Upper lobe of left lung (tissue), 6 donors: ENCODE results near the gene ADTRP. TPM values are rescaled to one million over a fixed set of nuclear protein-coding genes. Genes with fewer than 3 reads are reported as not detected.

Experiments used
- ATAC-seq, 2 donors: fragments of 200-7000 bp; cut with Tn5 transposase; one replicate each; pipeline ENCODE4 v1.9.1; 2022; ENCODE audit warnings: mild to moderate bottlenecking in 2 of 2, moderate library complexity in 2 of 2; ENCODE audit not compliant: low FRiP score in 2 of 2
- DNase-seq, 2 donors: peaks; one replicate each; pipeline ENCODE4 v3.0.0-alpha.2; 2019 to 2020
- H3K27ac ChIP-seq, 4 donors: fragments of 200-600 bp; sonication (generic); one replicate each; pipeline ENCODE4 v1.5.1; 2016 to 2019
- H3K27me3 ChIP-seq, 4 donors: fragments of 200-600 bp; sonication (generic); one replicate each; pipeline ENCODE4 v1.5.1; 2017 to 2019
- H3K36me3 ChIP-seq, 4 donors: fragments of 200-600 bp; sonication (generic); one replicate each; pipeline ENCODE4 v1.5.1; 2016 to 2019
- H3K4me1 ChIP-seq, 4 donors: fragments of 200-600 bp; sonication (generic); one replicate each; pipeline ENCODE4 v1.5.1; 2018 to 2019
- H3K4me3 ChIP-seq, 4 donors: fragments of 200-600 bp; sonication (generic); one replicate each; pipeline ENCODE4 v1.5.1; 2017 to 2019; ENCODE audit warnings: mild to moderate bottlenecking in 2 of 4, moderate library complexity in 1 of 4
- H3K9me3 ChIP-seq, 4 donors: fragments of 200-600 bp; sonication (generic); one replicate each; pipeline ENCODE4 v1.5.1; 2018 to 2019
- EP300 ChIP-seq, 4 donors: sonication (generic); formaldehyde crosslinking; IDR thresholded peaks; one replicate each; pipeline ENCODE4 v1.5.1; 2017; ENCODE audit warnings: antibody characterized with exemption in 4 of 4, control low read depth in 2 of 4
- POLR2A ChIP-seq, 4 donors: fragments of 450-650 bp; IDR thresholded peaks; one replicate each; pipeline ENCODE4 v1.5.1; 2016 to 2017; ENCODE audit warnings: antibody characterized with exemption in 4 of 4, mild to moderate bottlenecking in 2 of 4
- POLR2AphosphoS5 ChIP-seq, 2 donors: sonication (generic); formaldehyde crosslinking; IDR thresholded peaks; one replicate each; pipeline ENCODE4 v1.5.1; 2017; ENCODE audit warnings: antibody characterized with exemption in 2 of 2
- WGBS, 2 donors: methylation state at CpG; one replicate each; pipeline ENCODE4 v1.1.5; 2017 to 2018; 5-methylcytosine and 5-hydroxymethylcytosine counted together
- total RNA-seq, 6 donors: library from RNA; depleted of rRNA in 4 of 6; stranded (reverse); fragments of >200 nt in 4 of 6; gene quantifications; one replicate each; pipeline versions ENCODE4 v1.1.0 to v1.2.1, GENCODE V29; 2016 to 2021
- TF ChIP-seq, protein P1 (sequence below), 6 experiments: fragments of 450-650 bp in 4 of 6; fragments of 200-600 bp in 2 of 6; sonication (generic) in 2 of 6; IDR thresholded peaks; one replicate each; pipeline ENCODE4 v1.5.1; 2016 to 2019; ENCODE audit warnings: antibody characterized with exemption in 6 of 6
- donor health status: DM: no; HTN: no; CAD: no; lungs with moderate emphysema.
- donor health status: DM: no; HTN: yes; CAD: no; lungs with severe emphysema.

The ADTRP gene
- total RNA-seq, 6 donors from 2014 or later, result 3.8 to 21.1 (median 12.8) TPM

DNA sequence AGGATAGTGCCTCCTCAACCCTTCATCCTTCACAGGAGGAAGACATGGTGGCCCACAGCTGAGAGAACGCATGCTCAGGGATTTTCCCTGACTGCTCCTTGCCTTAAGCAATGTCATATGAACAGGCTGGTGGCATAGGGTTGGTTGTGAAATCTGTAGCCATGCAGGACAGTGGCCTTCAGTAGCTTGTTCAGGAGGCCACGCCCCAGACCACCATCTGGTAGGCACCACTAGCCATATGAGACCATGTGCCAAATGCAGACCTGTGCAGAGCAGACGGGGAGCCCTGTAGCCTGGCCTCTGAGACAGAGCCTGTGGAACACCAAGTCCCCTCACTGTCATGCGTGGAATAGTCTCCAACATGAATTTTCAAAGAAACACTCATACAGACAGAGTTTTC, 76.5 kb downstream of the ADTRP start:
- Histone ChIP-seq H3K27ac (no peak overlapping the region), H3K4me1 (no peaks in the 10 kb centered on the region), H3K36me3 (no peaks in the 10 kb centered on the region), H3K27me3 (no peaks in the 10 kb centered on the region), H3K9me3 (no peaks in the 10 kb centered on the region), H3K4me3 (no peak overlapping the region)
- DNase-seq (peak in 1 of 2 donors; percentile 32), ATAC-seq (peak in 1 of 2 donors; percentile 33)
- TF ChIP-seq EP300 (IDR thresholded peaks at IDR 0.05) (no peak), POLR2A (IDR thresholded peaks at IDR 0.05) (no peak), POLR2AphosphoS5 (IDR thresholded peaks at IDR 0.05) (no peak)
- TF ChIP-seq, protein P1, sequence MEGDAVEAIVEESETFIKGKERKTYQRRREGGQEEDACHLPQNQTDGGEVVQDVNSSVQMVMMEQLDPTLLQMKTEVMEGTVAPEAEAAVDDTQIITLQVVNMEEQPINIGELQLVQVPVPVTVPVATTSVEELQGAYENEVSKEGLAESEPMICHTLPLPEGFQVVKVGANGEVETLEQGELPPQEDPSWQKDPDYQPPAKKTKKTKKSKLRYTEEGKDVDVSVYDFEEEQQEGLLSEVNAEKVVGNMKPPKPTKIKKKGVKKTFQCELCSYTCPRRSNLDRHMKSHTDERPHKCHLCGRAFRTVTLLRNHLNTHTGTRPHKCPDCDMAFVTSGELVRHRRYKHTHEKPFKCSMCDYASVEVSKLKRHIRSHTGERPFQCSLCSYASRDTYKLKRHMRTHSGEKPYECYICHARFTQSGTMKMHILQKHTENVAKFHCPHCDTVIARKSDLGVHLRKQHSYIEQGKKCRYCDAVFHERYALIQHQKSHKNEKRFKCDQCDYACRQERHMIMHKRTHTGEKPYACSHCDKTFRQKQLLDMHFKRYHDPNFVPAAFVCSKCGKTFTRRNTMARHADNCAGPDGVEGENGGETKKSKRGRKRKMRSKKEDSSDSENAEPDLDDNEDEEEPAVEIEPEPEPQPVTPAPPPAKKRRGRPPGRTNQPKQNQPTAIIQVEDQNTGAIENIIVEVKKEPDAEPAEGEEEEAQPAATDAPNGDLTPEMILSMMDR (IDR thresholded peaks at IDR 0.05), result no peak
- WGBS, 2 donors, result 84 to 89% methylated on average over 3 to 4 of the region's 4 CpGs

DNA sequence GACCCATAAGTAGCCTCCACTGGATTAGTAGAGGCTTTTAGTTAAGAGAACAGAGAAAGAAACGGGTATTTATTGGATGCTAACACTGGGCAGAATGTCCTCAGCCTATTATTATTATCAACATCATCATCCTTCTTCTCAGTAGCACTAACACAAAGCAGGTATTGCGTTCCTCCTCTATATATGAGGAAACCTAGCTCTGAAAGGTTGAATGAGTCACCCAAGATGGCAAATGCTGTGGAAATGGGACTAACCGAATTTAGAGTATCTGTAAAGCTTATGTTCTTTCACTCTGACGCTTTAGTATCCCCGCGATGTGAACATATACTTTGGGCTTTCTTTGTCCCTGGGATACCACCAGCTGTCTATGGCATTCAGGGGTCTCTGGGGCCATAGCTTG, 77.0 kb downstream of the ADTRP start:
- Histone ChIP-seq H3K27me3 (no peaks in the 10 kb centered on the region), H3K4me1 (no peaks in the 10 kb centered on the region), H3K27ac (no peak overlapping the region), H3K9me3 (no peaks in the 10 kb centered on the region), H3K36me3 (no peaks in the 10 kb centered on the region), H3K4me3 (no peak overlapping the region)
- DNase-seq (no peak), ATAC-seq (no peak)
- 83 to 92% methylated on average over 6 of the region's 6 CpGs for WGBS, 2 donors
- TF ChIP-seq, protein P1 (IDR thresholded peaks at IDR 0.05), result no peak
- TF ChIP-seq POLR2A (IDR thresholded peaks at IDR 0.05), result no peak
- no peak for TF ChIP-seq EP300 (IDR thresholded peaks at IDR 0.05)
- TF ChIP-seq POLR2AphosphoS5 (IDR thresholded peaks at IDR 0.05), result no peak

DNA sequence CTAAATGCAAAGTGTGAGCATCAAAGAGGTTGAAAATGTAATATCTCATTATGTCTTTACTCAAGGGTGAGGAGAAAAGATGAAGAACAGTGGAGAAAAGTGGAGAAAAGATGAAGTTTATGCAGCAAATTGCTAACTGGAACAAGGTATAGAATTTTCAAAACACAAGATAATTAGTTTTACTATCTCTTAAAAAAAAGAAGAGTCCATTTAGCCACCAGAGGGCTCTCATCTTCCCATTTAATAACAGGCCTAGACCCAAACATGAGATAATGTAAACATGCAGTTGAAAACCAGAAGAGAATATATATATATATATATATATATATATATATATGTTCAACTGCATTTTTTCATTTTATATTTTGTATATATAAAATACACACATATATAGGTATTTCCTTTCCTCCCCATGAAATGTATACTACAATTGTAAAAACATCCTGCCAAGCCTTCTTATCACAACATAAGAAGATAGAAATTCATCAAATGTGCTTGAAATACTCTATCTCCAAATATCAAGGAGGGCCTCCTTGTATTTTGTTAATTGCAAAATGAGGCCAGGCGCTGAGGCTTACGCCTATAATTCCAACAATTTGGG, 78.4 kb downstream of the ADTRP start:
- H3K36me3 ChIP-seq, result no peaks in the 10 kb centered on the region
- ATAC-seq (no peak), DNase-seq (no peak)
- 94 to 96% methylated on average over 2 of the region's 2 CpGs for WGBS, 2 donors
- no peak overlapping the region for H3K27ac ChIP-seq
- TF ChIP-seq EP300 (IDR thresholded peaks at IDR 0.05), result no peak
- TF ChIP-seq, protein P1 (IDR thresholded peaks at IDR 0.05), result peak; percentile 17 to 48 (median 26)
- no peak for TF ChIP-seq POLR2AphosphoS5 (IDR thresholded peaks at IDR 0.05)
- no peaks in the 10 kb centered on the region for H3K9me3 ChIP-seq
- H3K4me3 ChIP-seq, result no peak overlapping the region
- H3K4me1 ChIP-seq, result no peaks in the 10 kb centered on the region
- H3K27me3 ChIP-seq, result no peaks in the 10 kb centered on the region

DNA sequence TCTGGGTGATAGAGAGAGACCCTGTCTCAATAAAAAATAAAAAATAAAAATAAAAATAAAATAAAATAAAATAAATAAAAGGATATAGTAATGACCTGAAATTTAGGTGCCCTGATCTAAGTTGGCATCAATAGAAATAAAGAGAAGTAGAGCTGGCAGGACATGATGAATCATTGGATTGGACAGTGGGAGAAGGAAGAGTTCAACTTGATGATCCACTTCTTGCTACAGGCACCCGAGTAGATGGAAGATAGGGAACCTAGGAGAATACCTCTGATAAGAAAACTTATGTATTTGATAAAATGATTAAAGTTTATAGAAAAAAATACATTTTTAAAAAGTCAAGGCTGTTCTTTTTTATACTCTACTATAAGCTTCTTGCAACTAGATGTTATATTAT, 79.0 kb downstream of the ADTRP start:
- no peaks in the 10 kb centered on the region for H3K36me3 ChIP-seq
- no peak for DNase-seq
- TF ChIP-seq POLR2A (IDR thresholded peaks at IDR 0.05) (no peak), POLR2AphosphoS5 (IDR thresholded peaks at IDR 0.05) (no peak), EP300 (IDR thresholded peaks at IDR 0.05) (no peak)
- TF ChIP-seq, protein P1 (IDR thresholded peaks at IDR 0.05), result no peak
- WGBS, 2 donors, result 44 to 49% methylated on average over 1 of the region's 1 CpG
- no peaks in the 10 kb centered on the region for H3K4me1 ChIP-seq
- H3K27ac ChIP-seq, result no peak overlapping the region
- no peaks in the 10 kb centered on the region for H3K27me3 ChIP-seq
- H3K4me3 ChIP-seq, result no peak overlapping the region
- no peak for ATAC-seq
- no peaks in the 10 kb centered on the region for H3K9me3 ChIP-seq
